ENCODE measurements around the gene PELI1. TPM values are rescaled to one million over a fixed set of nuclear protein-coding genes. Genes with fewer than 3 reads are reported as not detected.
A peak's percentile ranks its signal among the peaks of the same experiment; 100 is the strongest.

Gene PELI1
- total RNA-seq, 4 donors from 2014 or later, result 38.4 to 57.0 (median 46.0) TPM

DNA sequence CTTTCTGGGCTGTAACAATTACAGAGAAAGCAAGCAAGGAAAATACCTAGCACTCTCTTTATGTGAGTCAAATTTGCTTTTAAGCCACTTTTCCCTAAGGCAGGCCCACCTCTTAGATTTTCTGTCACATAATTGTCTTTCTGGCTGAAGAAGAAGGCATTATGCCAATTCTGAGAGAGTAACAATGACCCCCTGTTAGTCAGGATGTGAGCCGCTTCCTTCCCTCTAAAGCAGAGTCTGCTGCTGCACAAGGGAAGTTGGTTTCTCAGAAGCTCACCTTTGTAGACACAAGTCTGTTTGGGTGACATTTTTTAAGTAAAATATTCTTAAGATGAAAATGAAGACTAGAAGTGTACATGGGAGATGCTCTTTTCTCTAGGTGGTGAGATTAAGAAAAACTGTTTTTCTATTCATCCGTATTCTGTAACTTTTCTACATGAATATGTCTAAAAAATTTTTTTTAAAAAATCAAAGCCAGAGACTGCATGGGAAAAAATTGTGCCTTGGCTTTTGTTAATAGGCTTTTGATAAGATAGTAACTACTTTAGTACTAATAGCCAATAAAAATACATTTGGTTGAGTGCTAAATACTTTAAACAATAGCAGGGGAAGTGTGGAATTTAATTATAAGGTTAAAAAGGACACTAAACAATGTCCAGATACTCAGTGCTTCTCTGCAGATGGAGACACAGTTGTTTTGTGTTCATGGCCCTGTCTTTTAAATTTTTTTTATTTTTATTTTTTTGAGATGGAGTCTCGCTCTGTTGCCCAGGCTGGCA, 91.6 kb downstream of the PELI1 start:
- WGBS, 2 donors, result 87% methylated on average over 3 of the region's 3 CpGs
- no peak overlapping the region for H3K4me3 ChIP-seq (ENCODE audit: low read depth, poor library complexity, severe bottlenecking)
- no peak for TF ChIP-seq POLR2A (IDR thresholded peaks at IDR 0.05)
- TF ChIP-seq CTCF (IDR thresholded peaks at IDR 0.05), result no peak
- intact Hi-C loops (cut with DNase I; ENCODE audit: low total_unique reads), result no loop called here
- no peak for DNase-seq (ENCODE audit: low spot score in 2 of 2)

GRCh38 chr2:64049633-64050220, 94.5 kb downstream of the PELI1 start:
- peak in 1 of 2 donors; percentile 68 for DNase-seq (ENCODE audit: low spot score in 2 of 2)

DNA sequence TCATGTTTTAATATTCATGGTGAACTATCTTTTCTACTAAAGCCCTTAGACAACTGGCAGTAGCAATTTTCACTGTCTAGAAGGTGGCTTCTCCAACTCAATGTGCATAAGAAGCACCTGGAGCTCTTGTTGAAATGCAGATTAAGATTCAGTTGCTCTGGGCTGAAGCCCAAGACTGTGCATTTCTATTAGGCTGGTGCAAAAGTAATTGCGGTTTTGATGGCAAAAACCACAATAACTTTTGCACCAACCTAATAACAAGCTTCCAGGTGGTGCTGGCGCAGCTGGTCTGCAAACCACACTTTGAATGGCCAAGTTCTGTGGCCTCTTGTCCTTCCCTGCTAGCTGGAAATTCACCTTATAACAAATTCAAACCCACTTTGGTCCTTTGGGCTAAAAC, 98.3 kb downstream of the PELI1 start:
- TF ChIP-seq POLR2A (IDR thresholded peaks at IDR 0.05) (no peak), CTCF (IDR thresholded peaks at IDR 0.05) (no peak)
- H3K4me3 ChIP-seq (ENCODE audit: low read depth, poor library complexity, severe bottlenecking), result no peak overlapping the region
- 93 to 98% methylated on average over 2 of the region's 2 CpGs for WGBS, 2 donors
- intact Hi-C loops (cut with DNase I; ENCODE audit: low total_unique reads), result loop anchor here (10.0 kb wide), 1 partner anchor 439 kb away; no protein-coding TSS in a partner anchor
- no peak for DNase-seq (ENCODE audit: low spot score in 2 of 2)

More at GRCh38 chr2:64049633-64050220, 94.5 kb downstream of the PELI1 start:
- 0% methylated on average over 3 of the region's 3 CpGs for WGBS, 2 donors
- H3K4me3 ChIP-seq (ENCODE audit: low read depth, poor library complexity, severe bottlenecking), result no peak overlapping the region
- intact Hi-C loops (cut with DNase I; ENCODE audit: low total_unique reads), result loop anchor here (10.0 kb wide), 1 partner anchor 435 kb away; no protein-coding TSS in a partner anchor
- TF ChIP-seq CTCF (IDR thresholded peaks at IDR 0.05), result peak in 1 of 3 donors; percentile 64
- no peak for TF ChIP-seq POLR2A (IDR thresholded peaks at IDR 0.05)

Other genes starting within 250 kb of the PELI1 start
- gene VPS54, start 125.0 kb downstream of the PELI1 start, total RNA-seq, result 10 to 100 TPM; 14.8 to 26.4 (median 20.9) TPM